NCI-H2081 treated with DMSO at 0.1 percent for 48 hours (cell line): ENCODE measurements around the gene CENPP.
A peak's percentile ranks its signal among the peaks of the same experiment; 100 is the strongest.

Experiments
- DNase-seq: peaks from one replicate; lab custom pipeline; 2025; lab: John Stamatoyannopoulos, UW

CENPP gene

GRCh38 chr9:92598382-92598781 is 272.6 kb downstream of the CENPP start:
- no peak for DNase-seq

- DNase-seq = no peak
Measured at GRCh38 chr9:92599938-92600461, 274.2 kb downstream of the CENPP start.

- DNase-seq = no peak
Measured at GRCh38 chr9:92600462-92601261, 274.9 kb downstream of the CENPP start.

- DNase-seq = no peak
Measured at GRCh38 chr9:92601451-92601850, 275.7 kb downstream of the CENPP start.

GRCh38 chr9:92602413-92602812 is 276.7 kb downstream of the CENPP start:
- no peak for DNase-seq

GRCh38 chr9:92603100-92603499 is 277.3 kb downstream of the CENPP start:
- no peak for DNase-seq

- DNase-seq = no peak
Measured at GRCh38 chr9:92603990-92604389, 278.2 kb downstream of the CENPP start.

- DNase-seq = no peak
Measured at GRCh38 chr9:92605224-92605623, 279.5 kb downstream of the CENPP start.

- DNase-seq = no peak
Measured at GRCh38 chr9:92607088-92607487, 281.3 kb downstream of the CENPP start.

GRCh38 chr9:92607773-92608172 is 282.0 kb downstream of the CENPP start:
- peak; percentile 55 for DNase-seq

GRCh38 chr9:92608241-92608908 is 282.6 kb downstream of the CENPP start:
- no peak for DNase-seq

GRCh38 chr9:92608909-92609445 is 283.2 kb downstream of the CENPP start:
- no peak for DNase-seq

- DNase-seq = no peak
Measured at GRCh38 chr9:92610470-92611420, 285.0 kb downstream of the CENPP start.

- no peak for DNase-seq
Measured at GRCh38 chr9:92611621-92612285, 286.0 kb downstream of the CENPP start.

GRCh38 chr9:92612292-92612691 is 286.5 kb downstream of the CENPP start:
- no peak for DNase-seq

GRCh38 chr9:92612816-92613215 is 287.1 kb downstream of the CENPP start:
- DNase-seq = no peak

- DNase-seq = no peak
Measured at GRCh38 chr9:92613268-92614122, 287.7 kb downstream of the CENPP start.

- DNase-seq = no peak
Measured at GRCh38 chr9:92614123-92614510, 288.4 kb downstream of the CENPP start.

- DNase-seq = no peak
Measured at GRCh38 chr9:92614763-92615461, 289.2 kb downstream of the CENPP start.

GRCh38 chr9:92615790-92616189 is 290.0 kb downstream of the CENPP start:
- DNase-seq = no peak
